HEK293T (cell line): ENCODE measurements around the gene QPCT.

Source experiments
- ARNT ChIP-seq: fragments of 450-650 bp; IDR thresholded peaks from 2 replicates; pipeline ENCODE4 v1.6.1; 2017; ENCODE audit warnings: mild to moderate bottlenecking
- BHLHE40 ChIP-seq: fragments of 450-650 bp; IDR thresholded peaks from 2 replicates; pipeline ENCODE4 v1.6.1; 2016; ENCODE audit warnings: mild to moderate bottlenecking, moderate library complexity, borderline replicate concordance
- ELF4 ChIP-seq: fragments of 450-650 bp; IDR thresholded peaks from 2 replicates; pipeline ENCODE4 v1.6.1; 2017; ENCODE audit warnings: antibody characterized with exemption
- FOXM1 ChIP-seq: fragments of 450-650 bp; IDR thresholded peaks from 2 replicates; pipeline ENCODE4 v1.6.1; 2017; ENCODE audit warnings: mild to moderate bottlenecking, borderline replicate concordance
- SP1 ChIP-seq: fragments of 450-650 bp; IDR thresholded peaks from 2 replicates; pipeline ENCODE4 v1.6.1; 2017
- SUZ12 ChIP-seq: fragments of 450-650 bp; IDR thresholded peaks from 2 replicates; pipeline ENCODE4 v1.6.1; 2016; ENCODE audit warnings: mild to moderate bottlenecking
- TARDBP ChIP-seq: fragments of 450-650 bp; IDR thresholded peaks from 2 replicates; pipeline ENCODE4 v1.6.1; 2016
- ZNF384 ChIP-seq: fragments of 450-650 bp; IDR thresholded peaks from 2 replicates; pipeline ENCODE4 v1.6.1; 2016
- TF ChIP-seq, protein P1 (sequence below): fragments of 450-650 bp; IDR thresholded peaks from 2 replicates; pipeline ENCODE4 v1.6.1; 2016

- TF ChIP-seq FOXM1 (no peak), SUZ12 (no peak), SP1 (no peak), ELF4 (no peak), BHLHE40 (no peak), TARDBP (no peak), ZNF384 (no peak), ARNT (no peak)
- TF ChIP-seq, protein P1, sequence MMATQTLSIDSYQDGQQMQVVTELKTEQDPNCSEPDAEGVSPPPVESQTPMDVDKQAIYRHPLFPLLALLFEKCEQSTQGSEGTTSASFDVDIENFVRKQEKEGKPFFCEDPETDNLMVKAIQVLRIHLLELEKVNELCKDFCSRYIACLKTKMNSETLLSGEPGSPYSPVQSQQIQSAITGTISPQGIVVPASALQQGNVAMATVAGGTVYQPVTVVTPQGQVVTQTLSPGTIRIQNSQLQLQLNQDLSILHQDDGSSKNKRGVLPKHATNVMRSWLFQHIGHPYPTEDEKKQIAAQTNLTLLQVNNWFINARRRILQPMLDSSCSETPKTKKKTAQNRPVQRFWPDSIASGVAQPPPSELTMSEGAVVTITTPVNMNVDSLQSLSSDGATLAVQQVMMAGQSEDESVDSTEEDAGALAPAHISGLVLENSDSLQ: no peak
Measured at GRCh38 chr2:37324786-37325624, 19.4 kb upstream of the QPCT start, which contains the start of gene PRKD3.
